GM10847 (cell line): ENCODE measurements around the gene BABAM2.

Experiments
- POLR2A ChIP-seq: IDR thresholded peaks from 2 replicates; pipeline ENCODE4 v1.6.1; 2011; ENCODE audit not compliant: insufficient read length; ENCODE audit errors: extremely low read depth

Gene BABAM2

GRCh38 chr2:28011322-28011737 lies 120.8 kb downstream of the BABAM2 start:
- no peak for TF ChIP-seq POLR2A

DNA sequence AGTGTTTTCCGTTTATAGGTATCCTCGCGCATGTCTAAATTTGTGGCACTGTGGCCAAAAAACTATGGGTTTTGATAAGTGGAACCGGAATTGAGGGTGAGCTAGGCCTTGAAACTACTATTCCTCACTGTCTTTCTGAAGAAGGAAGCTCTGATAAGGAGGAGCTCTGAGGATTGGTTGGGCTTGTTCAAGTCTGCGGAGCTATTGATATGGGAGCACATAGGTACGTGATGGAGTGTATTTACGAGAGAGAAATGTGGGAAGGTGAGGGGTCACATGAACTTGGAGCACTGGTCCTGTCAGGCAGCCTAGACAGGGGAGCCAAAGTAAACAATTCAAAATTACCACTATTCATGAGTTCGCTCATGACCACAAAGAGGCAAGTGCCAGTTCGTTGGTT lies 131.4 kb downstream of the BABAM2 start:
- no peak for TF ChIP-seq POLR2A

GRCh38 chr2:28025123-28025522 lies 134.6 kb downstream of the BABAM2 start:
- TF ChIP-seq POLR2A = no peak

DNA sequence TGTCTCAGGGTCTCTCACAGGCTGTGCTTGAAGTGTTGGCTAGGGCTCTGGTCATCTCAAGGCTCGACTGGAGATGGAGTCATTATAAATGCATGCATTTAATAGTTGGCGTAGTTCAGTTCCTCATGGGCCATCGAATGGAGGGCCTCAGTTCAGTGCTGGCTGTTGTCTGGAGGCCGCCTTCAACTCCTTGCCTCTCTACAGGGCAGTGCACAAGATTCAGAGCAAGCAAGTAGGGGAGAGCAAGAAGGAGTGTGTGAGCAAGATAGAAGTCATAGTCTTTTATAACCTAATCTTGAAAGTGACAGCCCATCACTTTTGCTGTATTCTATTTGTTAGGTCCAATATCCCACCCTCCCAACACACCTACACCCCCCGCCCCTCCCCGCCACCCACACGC lies 137.5 kb downstream of the BABAM2 start:
- no peak for TF ChIP-seq POLR2A

GRCh38 chr2:28030600-28030999 lies 140.1 kb downstream of the BABAM2 start:
- TF ChIP-seq POLR2A = no peak

DNA sequence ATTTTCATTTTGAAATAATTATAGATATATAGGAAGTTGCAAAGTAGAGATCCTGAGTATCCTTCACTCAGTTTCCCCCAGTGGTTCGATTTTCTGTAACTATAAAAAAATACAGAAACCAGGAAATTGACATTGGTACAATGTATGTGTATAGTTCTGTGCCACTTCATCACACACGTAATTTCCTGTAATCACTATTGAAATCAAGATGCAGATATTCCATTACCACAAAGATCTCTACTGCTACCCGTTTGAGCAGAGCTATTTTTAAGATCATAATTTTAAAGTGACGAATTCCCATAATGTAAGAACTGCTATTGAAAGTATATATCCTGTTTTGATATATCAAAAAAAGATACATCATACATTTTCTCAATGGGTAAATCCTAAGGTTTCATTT lies 142.3 kb downstream of the BABAM2 start:
- TF ChIP-seq POLR2A = no peak

DNA sequence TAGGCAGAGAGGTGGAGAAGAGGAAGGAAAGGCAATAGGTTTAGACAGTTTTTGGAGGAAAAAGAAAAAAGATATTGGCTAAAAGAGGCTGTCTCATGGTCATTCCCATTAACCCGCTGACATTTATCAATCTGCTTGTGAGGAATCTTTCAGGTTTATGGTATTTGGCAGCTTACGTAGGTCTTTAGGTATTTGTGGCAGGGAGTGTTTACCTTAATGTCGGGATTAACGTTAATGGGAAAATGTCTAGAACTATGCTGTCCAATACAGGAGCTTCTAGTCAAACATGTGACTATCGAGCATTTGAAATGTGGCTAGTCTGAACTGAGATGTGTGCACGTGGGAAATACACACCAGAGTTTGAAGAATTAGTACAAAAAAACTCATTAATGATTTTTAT lies 144.2 kb downstream of the BABAM2 start:
- TF ChIP-seq POLR2A = no peak

DNA sequence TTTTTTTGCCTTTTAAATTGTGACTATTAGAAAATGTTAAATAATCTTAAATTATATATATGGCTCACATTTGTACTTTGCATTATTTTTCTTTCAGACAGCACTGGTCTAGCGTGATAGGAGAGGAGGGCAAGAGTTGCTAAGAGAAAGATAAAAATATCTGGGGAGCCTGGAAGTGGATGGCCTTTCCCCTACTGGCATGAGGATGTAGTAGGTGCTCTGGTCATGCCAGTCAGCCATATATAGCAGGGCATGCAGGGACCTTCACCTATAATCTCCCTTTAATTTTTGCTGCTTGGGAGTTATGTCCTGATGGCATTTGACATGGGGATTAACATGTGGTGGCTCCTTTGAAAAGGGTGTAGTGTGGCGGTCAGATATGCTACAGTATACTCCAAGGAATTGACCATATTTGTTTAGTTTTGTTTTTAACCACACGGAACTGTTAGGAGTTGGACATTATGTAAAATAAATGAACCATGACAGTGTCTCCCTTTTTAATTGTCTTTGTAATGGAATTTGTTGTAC lies 144.7 kb downstream of the BABAM2 start:
- TF ChIP-seq POLR2A = no peak

GRCh38 chr2:28035816-28036215 lies 145.3 kb downstream of the BABAM2 start:
- TF ChIP-seq POLR2A = no peak

DNA sequence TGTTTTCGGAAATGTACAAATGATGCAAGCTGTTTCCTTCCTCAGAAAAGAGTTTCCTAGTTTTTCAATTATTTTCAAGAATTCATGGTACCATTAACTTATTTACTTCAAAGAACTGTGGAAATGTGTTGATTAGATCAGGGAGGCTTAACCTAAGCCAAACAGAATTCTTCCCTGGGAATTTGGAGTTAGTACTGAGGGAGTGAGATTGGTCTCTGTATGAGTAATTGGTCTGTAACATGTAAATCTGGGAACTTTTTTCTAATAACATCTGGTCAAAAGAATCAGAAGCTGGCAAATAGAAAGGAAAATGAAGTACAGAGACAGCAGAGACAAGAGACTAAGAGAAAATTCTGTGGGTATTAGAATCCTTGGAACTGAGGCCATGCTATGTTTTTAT lies 145.8 kb downstream of the BABAM2 start:
- no peak for TF ChIP-seq POLR2A

- TF ChIP-seq POLR2A = no peak
Measured at GRCh38 chr2:28038722-28039121, 148.2 kb downstream of the BABAM2 start.

DNA sequence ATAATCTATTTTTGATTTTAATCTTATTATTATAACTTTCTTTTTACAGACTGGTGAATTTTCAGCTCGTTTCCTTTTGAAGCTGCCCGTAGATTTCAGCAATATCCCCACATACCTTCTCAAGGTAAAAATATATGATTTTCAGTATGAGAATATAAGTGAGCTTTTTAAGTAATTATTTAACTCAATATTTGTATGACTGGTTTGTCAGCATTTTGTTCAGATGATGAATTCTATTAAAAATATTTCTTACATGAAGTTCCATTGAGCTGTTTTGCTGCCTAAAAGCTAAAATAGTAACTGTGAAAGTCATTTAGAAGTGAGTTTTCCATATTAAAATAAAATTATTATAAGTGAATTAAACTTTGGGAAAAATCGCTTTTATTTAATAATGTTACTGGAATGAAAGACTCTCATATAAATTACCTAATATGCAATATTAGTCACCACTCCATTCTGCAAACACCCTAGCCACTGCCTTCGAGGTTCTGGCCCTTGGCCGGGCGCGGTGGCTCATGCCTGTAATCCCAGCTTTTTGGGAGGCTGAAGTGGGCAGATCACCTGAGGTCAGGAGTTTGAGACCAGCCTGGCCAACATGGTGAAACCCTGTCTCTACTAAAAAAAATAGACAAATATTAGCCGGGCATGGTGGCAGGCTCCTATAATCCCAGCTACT lies 155.3 kb downstream of the BABAM2 start:
- no peak for TF ChIP-seq POLR2A

- no peak for TF ChIP-seq POLR2A
Measured at GRCh38 chr2:28046921-28047320, 156.4 kb downstream of the BABAM2 start.

- TF ChIP-seq POLR2A = no peak
Measured at GRCh38 chr2:28047681-28048080, 157.2 kb downstream of the BABAM2 start.

GRCh38 chr2:28048341-28048740 lies 157.8 kb downstream of the BABAM2 start:
- TF ChIP-seq POLR2A = no peak

DNA sequence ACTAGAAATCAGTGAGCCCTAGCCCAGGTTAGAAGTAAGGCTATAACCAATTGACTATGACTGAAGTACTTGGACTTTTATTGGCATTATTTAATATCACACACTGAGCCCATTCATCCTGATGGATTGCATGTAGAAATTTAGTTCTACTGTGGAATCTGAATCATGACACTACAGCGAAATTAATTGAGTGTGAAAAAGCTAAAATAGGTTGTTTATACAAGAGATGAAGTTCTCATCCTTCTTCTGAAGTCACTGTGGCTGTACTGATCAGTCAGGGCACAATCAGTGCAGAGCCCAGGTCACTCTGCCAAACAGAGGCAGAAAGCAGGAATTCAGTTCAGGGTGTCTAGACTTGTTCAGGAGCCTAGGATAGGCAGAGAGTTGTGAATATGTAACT lies 158.9 kb downstream of the BABAM2 start:
- no peak for TF ChIP-seq POLR2A

DNA sequence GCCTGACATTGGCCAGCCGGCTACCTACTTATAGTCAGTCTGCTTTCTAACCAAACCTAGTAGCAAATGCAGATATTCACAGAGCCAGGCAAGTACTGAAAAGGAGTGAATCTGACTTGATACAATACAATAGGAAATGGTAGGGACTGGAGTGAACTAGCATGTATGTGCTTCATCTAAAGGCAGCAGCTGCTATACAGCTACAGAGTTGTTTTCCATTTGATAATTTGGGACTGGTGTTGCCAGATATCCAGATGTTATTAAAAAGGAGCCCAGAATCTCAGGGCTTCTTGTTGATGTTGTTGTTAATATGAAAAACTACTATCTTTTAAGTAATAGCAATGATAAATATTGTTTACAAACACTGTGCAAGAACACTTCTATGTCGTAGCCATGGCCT lies 159.4 kb downstream of the BABAM2 start:
- TF ChIP-seq POLR2A = no peak
